ENCODE data around the gene IL10. TPM values are rescaled to one million over a fixed set of nuclear protein-coding genes. Genes with fewer than 3 reads are reported as not detected.

IL10 gene
- polyA plus RNA-seq, 1 of the 3 experiments (the other 2 are of a cell fraction) = not detected

GRCh38 chr1:206774093-206774492 is 1.8 kb upstream of the IL10 start:
- CTCF ChIA-PET = interaction anchor here (0.8 to 1.0 kb wide), 4 partner anchors 8 to 49 kb away, joined by 3 to 4 read pairs (median 3); no protein-coding TSS in a partner anchor
- POLR2A ChIA-PET = no interaction called here

More at GRCh38 chr1:206774093-206774492, 1.8 kb upstream of the IL10 start:
- no peak for TF ChIP-seq SMC3 (IDR thresholded peaks at IDR 0.05; ENCODE audit: low read depth, low read length)
- TF ChIP-seq CTCF (IDR thresholded peaks at IDR 0.05) = no peak
- TF ChIP-seq USF2 (IDR thresholded peaks at IDR 0.05; ENCODE audit: borderline replicate concordance, low read depth, low read length) = no peak
- no peak for TF ChIP-seq RCOR1 (IDR thresholded peaks at IDR 0.05; ENCODE audit: low read length)
- no peak for TF ChIP-seq NFIC (IDR thresholded peaks at IDR 0.05; ENCODE audit: borderline replicate concordance)
- TF ChIP-seq IRF3 (IDR thresholded peaks at IDR 0.05; ENCODE audit: low read depth, low read length) = no peak
- TF ChIP-seq TAF1 (IDR thresholded peaks at IDR 0.05; ENCODE audit: borderline replicate concordance, low read depth, low read length) = no peak
- no peak for TF ChIP-seq FOXJ3 (CRISPR knock-in tag; IDR thresholded peaks at IDR 0.05)
- TF ChIP-seq ZBTB33 (IDR thresholded peaks at IDR 0.05; ENCODE audit: borderline replicate concordance, low read depth) = no peak
- TF ChIP-seq JUND (IDR thresholded peaks at IDR 0.05) = no peak
- TF ChIP-seq EZH2phosphoT487 (IDR thresholded peaks at IDR 0.05; ENCODE audit: borderline replicate concordance, low read depth) = no peak
- TF ChIP-seq MEF2A (IDR thresholded peaks at IDR 0.05; ENCODE audit: borderline replicate concordance, low read depth) = no peak
- TF ChIP-seq RFX5 (IDR thresholded peaks at IDR 0.05; ENCODE audit: low read length) = no peak
- no peak for TF ChIP-seq YY1 (IDR thresholded peaks at IDR 0.05; ENCODE audit: low read depth)
- TF ChIP-seq MAX (IDR thresholded peaks at IDR 0.05; ENCODE audit: low read depth) = no peak
- no peak for TF ChIP-seq REST (IDR thresholded peaks at IDR 0.05; ENCODE audit: low read depth, low read length)
- TF ChIP-seq FOSL2 (IDR thresholded peaks at IDR 0.05; ENCODE audit: borderline replicate concordance, low read depth) = no peak
- no peak for TF ChIP-seq USF1 (IDR thresholded peaks at IDR 0.05; ENCODE audit: borderline replicate concordance, low read depth)
- no peak for TF ChIP-seq SIN3A (IDR thresholded peaks at IDR 0.05; ENCODE audit: borderline replicate concordance, low read depth, low read length)
- TF ChIP-seq NRF1 (IDR thresholded peaks at IDR 0.05; ENCODE audit: low read depth, low read length) = no peak
- no peaks in the 10 kb centered on the region for H3K9me3 ChIP-seq
- H3K27me3 ChIP-seq (ENCODE audit: insufficient read depth) = peaks cover 29% of the 10 kb centered on the region; the same call in 1 of the 2 replicates
- DNase-seq = no peak
- no peaks in the 10 kb centered on the region for H4K20me1 ChIP-seq (ENCODE audit: insufficient read depth)
- H3K79me2 ChIP-seq (ENCODE audit: insufficient read depth) = no peaks in the 10 kb centered on the region
- no peak overlapping the region for H3K4me2 ChIP-seq
- no peaks in the 10 kb centered on the region for H3K9me2 ChIP-seq
- no peaks in the 10 kb centered on the region for H3K36me3 ChIP-seq (replicated peaks in 1 of 2; ENCODE audit: control insufficient read depth in 1 of 2, insufficient read depth in 2 of 2, low read length in 1 of 2)
- no peak overlapping the region for H3K9ac ChIP-seq
- H3F3A ChIP-seq (replicated peaks; ENCODE audit: insufficient read depth) = no peaks in the 10 kb centered on the region
- H3K27ac ChIP-seq (ENCODE audit: low read depth in 2 of 2, low read length in 1 of 2) = no peak overlapping the region
- H3K4me1 ChIP-seq (ENCODE audit: control insufficient read depth in 1 of 2, insufficient read depth in 2 of 2, low read depth in 1 of 2, low read length in 1 of 2) = no peaks in the 10 kb centered on the region
- WGBS (ENCODE audit: low lambda C conversion rate) = 16% methylated on average over 3 of the region's 3 CpGs
- no peak overlapping the region for H3K4me3 ChIP-seq (ENCODE audit: low read depth in 2 of 2, low read length in 1 of 2)
- H2AFZ ChIP-seq (ENCODE audit: low read depth) = no peak overlapping the region
